Upper lobe of left lung (tissue), 4 donors: Measurements from ENCODE around the gene TCF7L1.

Experiments used
- POLR2A ChIP-seq, 4 donors: fragments of 450-650 bp; IDR thresholded peaks; one replicate each; pipeline ENCODE4 v1.5.1; 2016 to 2017; ENCODE audit warnings: antibody characterized with exemption in 4 of 4, mild to moderate bottlenecking in 2 of 4
- TF ChIP-seq, protein P1 (sequence below), 6 experiments: fragments of 450-650 bp in 4 of 6; fragments of 200-600 bp in 2 of 6; sonication (generic) in 2 of 6; IDR thresholded peaks; one replicate each; pipeline ENCODE4 v1.5.1; 2016 to 2019; ENCODE audit warnings: antibody characterized with exemption in 6 of 6

GRCh38 chr2:85171916-85172315 lies 38.7 kb downstream of the TCF7L1 start:
- TF ChIP-seq, protein P1, sequence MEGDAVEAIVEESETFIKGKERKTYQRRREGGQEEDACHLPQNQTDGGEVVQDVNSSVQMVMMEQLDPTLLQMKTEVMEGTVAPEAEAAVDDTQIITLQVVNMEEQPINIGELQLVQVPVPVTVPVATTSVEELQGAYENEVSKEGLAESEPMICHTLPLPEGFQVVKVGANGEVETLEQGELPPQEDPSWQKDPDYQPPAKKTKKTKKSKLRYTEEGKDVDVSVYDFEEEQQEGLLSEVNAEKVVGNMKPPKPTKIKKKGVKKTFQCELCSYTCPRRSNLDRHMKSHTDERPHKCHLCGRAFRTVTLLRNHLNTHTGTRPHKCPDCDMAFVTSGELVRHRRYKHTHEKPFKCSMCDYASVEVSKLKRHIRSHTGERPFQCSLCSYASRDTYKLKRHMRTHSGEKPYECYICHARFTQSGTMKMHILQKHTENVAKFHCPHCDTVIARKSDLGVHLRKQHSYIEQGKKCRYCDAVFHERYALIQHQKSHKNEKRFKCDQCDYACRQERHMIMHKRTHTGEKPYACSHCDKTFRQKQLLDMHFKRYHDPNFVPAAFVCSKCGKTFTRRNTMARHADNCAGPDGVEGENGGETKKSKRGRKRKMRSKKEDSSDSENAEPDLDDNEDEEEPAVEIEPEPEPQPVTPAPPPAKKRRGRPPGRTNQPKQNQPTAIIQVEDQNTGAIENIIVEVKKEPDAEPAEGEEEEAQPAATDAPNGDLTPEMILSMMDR (IDR thresholded peaks at IDR 0.05) = no peak
- TF ChIP-seq POLR2A (IDR thresholded peaks at IDR 0.05) = no peak
